Mucosa of rectum (tissue), 2 donors: ENCODE results near the gene EGLN1.
"Not testable (repeated sequence)": the region's sequence is repeated elsewhere in the genome, so short reads cannot be mapped to it uniquely, and the experiment has no call there.

Source experiments
- H3K27ac ChIP-seq, 2 donors: one replicate each; pipeline ENCODE4 v1.7.0; 2013; ENCODE audit warnings: inconsistent platforms in 2 of 2, low read depth in 2 of 2, low read length in 2 of 2
- H3K27me3 ChIP-seq, 2 donors: one replicate each; pipeline ENCODE4 v1.7.0; 2013; ENCODE audit warnings: low read length in 2 of 2; ENCODE audit not compliant: control insufficient read depth in 2 of 2, insufficient read depth in 2 of 2
- H3K36me3 ChIP-seq, 2 donors: one replicate each; pipeline ENCODE4 v1.7.0; 2013; ENCODE audit warnings: low read length in 2 of 2; ENCODE audit not compliant: control insufficient read depth in 2 of 2, insufficient read depth in 2 of 2
- H3K4me1 ChIP-seq, 2 donors: one replicate each; pipeline ENCODE4 v1.7.0; 2013; ENCODE audit warnings: low read length in 2 of 2, mild to moderate bottlenecking in 1 of 2; ENCODE audit not compliant: control insufficient read depth in 2 of 2, insufficient read depth in 2 of 2
- H3K4me3 ChIP-seq, 2 donors: one replicate each; pipeline ENCODE4 v1.7.0; 2013; ENCODE audit warnings: low read length in 2 of 2
- H3K9ac ChIP-seq, 2 donors: one replicate each; pipeline ENCODE4 v1.7.0; 2013; ENCODE audit warnings: low read length in 2 of 2, low read depth in 1 of 2, mild to moderate bottlenecking in 1 of 2
- H3K9me3 ChIP-seq, 2 donors: one replicate each; pipeline ENCODE4 v1.7.0; 2013; ENCODE audit warnings: low read length in 2 of 2; ENCODE audit not compliant: control insufficient read depth in 2 of 2
- donor health status: healthy.
- donor health status: Normal muscosa, but diverticular disease.

Gene EGLN1

DNA sequence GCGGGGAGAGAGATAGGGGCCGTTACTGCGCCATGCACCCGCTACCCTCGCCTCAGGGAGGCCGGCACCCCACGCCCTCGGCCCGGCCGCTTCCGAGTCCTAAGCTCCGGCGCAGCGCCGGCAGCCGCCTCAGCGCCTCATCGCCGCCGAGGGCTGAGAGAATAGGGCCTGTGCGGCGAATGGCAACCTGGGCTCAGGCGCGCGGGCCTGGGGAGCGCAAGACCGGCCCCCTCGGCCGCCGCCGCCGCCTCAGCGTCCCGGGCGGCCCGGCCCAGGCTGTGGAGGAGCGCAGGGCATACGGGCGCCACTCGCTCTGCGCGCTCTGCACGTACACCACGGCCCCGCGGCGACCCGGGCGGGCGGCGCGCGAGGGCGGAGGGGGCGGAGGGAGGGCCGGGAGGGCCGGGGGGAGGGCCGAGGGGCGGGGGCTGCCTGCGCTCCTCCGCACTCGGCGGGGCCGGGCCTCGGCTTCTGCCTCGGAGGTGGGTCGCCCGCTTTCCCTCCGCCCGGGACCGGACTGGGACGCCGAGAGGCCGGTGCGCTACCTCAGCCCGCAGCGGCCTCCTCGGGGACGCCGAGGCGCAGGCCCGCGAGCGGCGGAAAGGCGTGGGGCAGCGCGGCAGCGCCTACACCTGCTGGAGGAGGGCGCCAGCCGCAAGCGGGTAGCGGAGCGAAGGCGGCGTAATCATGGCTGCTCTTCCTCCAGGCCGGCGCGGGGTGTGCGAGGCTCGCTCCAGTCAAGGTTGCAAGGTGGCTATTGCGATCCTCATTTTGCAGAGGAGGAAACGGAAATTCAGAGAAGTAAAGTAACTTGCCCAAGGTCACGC lies at the start of gene EGLN1:
TSS of gene EGLN1 (minus strand) at position 317 of the 827 bp plus-strand sequence. CDS start 399 bp downstream, outside the sequence.
- peak within 1 kb of the TSS; percentile 91 to 95 for H3K9ac ChIP-seq
- H3K4me1 ChIP-seq, result peaks cover 12 to 31% of the 10 kb centered on the region in 2 donors
- H3K9me3 ChIP-seq, result no peaks in the 10 kb centered on the region
- no peaks in the 10 kb centered on the region for H3K36me3 ChIP-seq
- H3K27ac ChIP-seq, result peak within 1 kb of the TSS; percentile 96 to 97
- no peaks in the 10 kb centered on the region for H3K27me3 ChIP-seq
- peak within 1 kb of the TSS; percentile 89 to 97 for H3K4me3 ChIP-seq

DNA sequence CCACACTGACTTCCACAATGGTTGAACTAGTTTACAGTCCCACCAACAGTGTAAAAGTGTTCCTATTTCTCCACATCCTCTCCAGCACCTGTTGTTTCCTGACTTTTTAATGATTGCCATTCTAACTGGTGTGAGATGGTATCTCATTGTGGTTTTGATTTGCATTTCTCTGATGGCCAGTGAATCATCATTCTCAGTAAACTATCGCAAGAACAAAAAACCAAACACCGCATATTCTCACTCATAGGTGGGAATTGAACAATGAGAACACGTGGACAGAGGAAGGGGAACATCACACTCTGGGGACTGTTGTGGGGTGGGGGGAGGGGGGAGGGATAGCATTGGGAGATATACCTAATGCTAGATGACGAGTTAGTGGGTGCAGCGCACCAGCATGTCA lies 49.4 kb upstream of the EGLN1 start:
- not testable (repeated sequence) for H3K27me3 ChIP-seq, H3K4me1 ChIP-seq, H3K36me3 ChIP-seq, H3K9ac ChIP-seq, H3K9me3 ChIP-seq, H3K4me3 ChIP-seq, H3K27ac ChIP-seq

DNA sequence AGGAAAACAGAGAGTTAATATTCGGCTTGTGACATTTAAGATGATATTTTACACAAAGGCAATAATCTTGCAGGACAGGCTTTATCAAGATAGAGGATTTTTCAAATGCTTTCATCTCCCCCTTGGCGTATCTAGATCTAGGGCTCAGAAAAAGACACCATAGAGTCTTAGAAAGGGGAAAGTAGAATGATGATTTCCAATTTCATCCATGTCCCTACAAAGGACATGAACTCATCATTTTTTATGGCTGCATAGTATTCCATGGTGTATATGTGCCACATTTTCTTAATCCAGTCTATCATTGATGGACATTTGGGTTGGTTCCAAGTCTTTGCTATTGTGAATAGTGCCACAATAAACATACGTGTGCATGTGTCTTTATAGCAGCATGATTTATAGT lies 48.9 kb upstream of the EGLN1 start:
- not testable (repeated sequence) for H3K36me3 ChIP-seq, H3K9me3 ChIP-seq, H3K4me3 ChIP-seq, H3K27me3 ChIP-seq, H3K27ac ChIP-seq, H3K9ac ChIP-seq, H3K4me1 ChIP-seq

DNA sequence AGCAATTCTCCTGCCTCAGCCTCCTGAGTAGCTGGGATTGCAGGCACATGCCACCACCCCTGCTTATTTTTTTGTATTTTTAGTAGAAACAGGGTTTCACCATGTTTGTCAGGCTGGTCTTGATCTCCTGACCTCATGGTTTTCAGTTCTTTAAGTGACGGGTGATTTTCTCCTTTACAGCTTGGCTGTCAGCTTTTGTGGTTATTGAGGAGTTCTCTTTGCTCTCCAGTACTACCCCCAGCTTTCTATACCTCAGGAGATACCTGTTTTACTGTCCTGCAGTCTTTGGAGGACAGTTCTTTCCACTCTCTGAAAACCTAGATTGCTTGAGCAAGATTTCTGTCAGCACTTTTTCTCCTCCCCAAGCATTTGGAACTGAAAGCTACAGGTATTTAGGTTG lies 45.9 kb upstream of the EGLN1 start:
- Histone ChIP-seq H3K27me3 (no peaks in the 10 kb centered on the region), H3K27ac (no peak overlapping the region), H3K4me3 (no peak overlapping the region), H3K4me1 (no peaks in the 10 kb centered on the region), H3K9me3 (no peaks in the 10 kb centered on the region), H3K9ac (no peak overlapping the region), H3K36me3 (no peaks in the 10 kb centered on the region)

DNA sequence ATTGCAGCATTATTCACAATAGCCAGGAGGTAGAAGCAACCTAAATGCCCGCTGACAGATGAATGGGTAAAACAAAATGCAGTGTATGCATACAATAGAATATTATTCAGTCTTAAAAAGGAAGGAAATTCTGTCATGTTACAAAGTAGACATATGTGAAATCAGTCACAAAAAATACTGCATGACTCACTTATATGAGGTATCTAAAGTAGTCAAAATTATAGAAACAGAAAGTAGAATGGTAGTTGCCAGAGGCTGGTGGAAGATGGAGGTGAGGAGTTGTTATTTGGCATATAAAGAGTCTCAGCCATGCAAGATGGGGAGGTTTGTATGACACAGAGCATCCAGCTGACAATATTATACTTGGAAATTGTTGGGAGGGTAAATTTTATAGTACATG lies 43.0 kb upstream of the EGLN1 start:
- Histone ChIP-seq H3K9me3 (no peaks in the 10 kb centered on the region), H3K4me1 (no peaks in the 10 kb centered on the region), H3K36me3 (no peaks in the 10 kb centered on the region), H3K4me3 (no peak overlapping the region), H3K27me3 (no peaks in the 10 kb centered on the region), H3K9ac (no peak overlapping the region), H3K27ac (no peak overlapping the region)

DNA sequence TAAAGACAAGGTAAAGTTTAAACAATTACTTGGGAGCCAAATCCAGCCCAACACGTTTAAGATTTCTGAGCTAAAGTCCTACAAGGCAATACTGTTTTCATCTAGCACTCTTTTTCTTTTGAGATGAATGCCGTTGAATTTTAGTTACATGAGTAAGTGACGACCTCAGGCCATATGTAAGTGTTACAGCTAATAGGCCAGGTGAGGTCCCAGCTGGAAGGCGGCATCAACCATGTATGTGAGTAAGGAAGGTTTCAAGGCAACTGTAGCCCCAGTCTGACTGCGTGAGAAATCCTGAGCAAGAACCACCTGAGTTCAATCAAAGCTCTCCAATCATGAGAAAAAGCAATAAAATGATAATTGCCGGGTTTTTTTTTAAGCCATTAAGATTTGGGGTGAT lies 41.5 kb upstream of the EGLN1 start:
- H3K9ac ChIP-seq, result no peak overlapping the region
- no peaks in the 10 kb centered on the region for H3K4me1 ChIP-seq
- no peaks in the 10 kb centered on the region for H3K36me3 ChIP-seq
- no peaks in the 10 kb centered on the region for H3K9me3 ChIP-seq
- no peaks in the 10 kb centered on the region for H3K27me3 ChIP-seq
- no peak overlapping the region for H3K4me3 ChIP-seq
- H3K27ac ChIP-seq, result no peak overlapping the region

DNA sequence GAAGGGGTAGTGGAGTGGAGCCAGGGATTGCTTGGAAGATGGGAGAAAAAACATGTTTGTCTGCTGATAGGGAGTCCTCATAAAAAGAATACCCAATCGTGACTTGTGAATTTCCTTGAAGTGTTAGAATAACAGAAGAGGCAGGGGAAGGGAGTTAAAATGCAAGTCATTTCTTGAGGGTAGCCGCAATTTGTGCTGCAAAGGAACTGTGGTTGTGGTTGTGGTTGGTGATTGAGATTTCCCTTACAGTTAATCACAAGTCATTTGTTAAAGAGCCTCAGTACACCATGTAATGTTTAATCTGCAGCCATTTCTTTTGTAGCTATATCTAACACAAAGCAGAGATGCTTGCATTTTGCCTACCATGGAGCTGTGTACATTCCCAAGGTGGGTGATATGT lies 38.5 kb upstream of the EGLN1 start:
- Histone ChIP-seq H3K27me3 (no peaks in the 10 kb centered on the region), H3K9me3 (no peaks in the 10 kb centered on the region), H3K4me3 (no peak overlapping the region), H3K36me3 (no peaks in the 10 kb centered on the region), H3K9ac (no peak overlapping the region), H3K27ac (no peak overlapping the region), H3K4me1 (no peaks in the 10 kb centered on the region)

DNA sequence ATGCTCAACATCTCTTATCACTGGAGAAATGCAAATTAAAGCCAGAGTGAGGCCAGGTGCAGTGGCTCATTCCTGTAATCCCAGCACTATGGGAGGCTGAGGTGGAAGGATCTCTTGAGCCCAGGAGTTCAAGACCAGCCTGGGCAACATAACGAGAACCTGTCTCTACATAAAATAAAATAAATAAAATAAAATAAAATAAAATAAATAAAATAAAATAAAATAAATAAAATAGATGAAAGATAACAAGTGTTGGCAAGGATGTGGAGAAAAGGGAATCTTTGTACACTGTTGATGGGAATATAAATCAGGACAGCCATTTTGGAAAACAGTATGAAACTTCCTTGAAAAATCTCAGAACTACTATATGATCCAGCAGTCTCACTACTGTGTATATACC lies 37.4 kb upstream of the EGLN1 start:
- not testable (repeated sequence) for H3K9me3 ChIP-seq, H3K9ac ChIP-seq, H3K36me3 ChIP-seq, H3K27ac ChIP-seq, H3K4me3 ChIP-seq, H3K27me3 ChIP-seq, H3K4me1 ChIP-seq

DNA sequence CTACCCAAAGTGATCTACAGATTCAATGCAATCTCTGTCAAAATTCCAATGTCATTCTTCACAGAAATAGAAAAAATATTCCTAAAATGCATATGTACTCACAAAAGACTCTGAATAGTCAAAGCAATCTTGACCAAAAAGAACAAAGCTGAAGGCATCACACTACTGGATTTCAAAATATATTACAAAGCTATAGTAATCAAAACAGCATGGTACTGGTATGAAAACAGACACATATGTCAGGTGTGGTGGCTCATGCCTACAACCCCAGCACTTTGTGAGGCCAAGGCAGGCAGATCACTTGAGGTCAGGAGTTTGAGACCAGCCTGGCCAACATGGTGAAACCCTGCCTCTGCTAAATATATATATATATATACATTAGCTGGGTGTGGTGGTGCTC lies 35.9 kb upstream of the EGLN1 start:
- H3K4me3 ChIP-seq, H3K27me3 ChIP-seq, H3K9ac ChIP-seq, H3K9me3 ChIP-seq, H3K36me3 ChIP-seq, H3K4me1 ChIP-seq, H3K27ac ChIP-seq: not testable (repeated sequence)

DNA sequence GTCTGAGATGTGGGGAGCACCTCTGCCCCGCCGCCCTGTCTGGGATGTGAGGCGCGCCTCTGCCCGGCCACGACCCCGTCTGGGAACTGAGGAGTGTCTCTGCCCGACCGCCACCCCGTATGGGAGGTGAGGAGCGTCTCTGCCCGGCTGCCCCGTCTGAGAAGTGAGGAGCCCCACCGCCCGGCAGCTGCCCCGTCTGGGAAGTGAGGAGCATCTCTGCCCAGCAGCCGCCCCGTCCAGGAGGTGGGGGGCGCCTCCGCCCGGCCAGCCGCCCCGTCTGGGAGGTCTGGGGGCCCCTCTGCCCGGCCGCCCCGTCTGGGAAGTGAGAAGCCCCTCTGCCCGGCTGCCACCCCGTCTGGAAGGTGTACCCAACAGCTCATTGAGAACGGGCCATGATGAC lies 32.0 kb upstream of the EGLN1 start:
- not testable (repeated sequence) for H3K27me3 ChIP-seq, H3K4me3 ChIP-seq, H3K9me3 ChIP-seq

More for the DNA sequence above, 32.0 kb upstream of the EGLN1 start:
- not testable (repeated sequence) for H3K9ac ChIP-seq, H3K36me3 ChIP-seq, H3K4me1 ChIP-seq, H3K27ac ChIP-seq
